H9 (cell line): ENCODE results near the gene NPHP4. TPM values are rescaled to one million over a fixed set of nuclear protein-coding genes. Genes with fewer than 3 reads are reported as not detected.
A peak's percentile ranks its signal among the peaks of the same experiment; 100 is the strongest.
"Not testable (repeated sequence)": the region's sequence is repeated elsewhere in the genome, so short reads cannot be mapped to it uniquely, and the experiment has no call there.

Source experiments
- DNase-seq: peaks from one replicate; pipeline ENCODE4 v3.0.0-alpha.2; 2017
- H2AFZ ChIP-seq: one replicate; pipeline ENCODE4 v1.6.1; 2013; ENCODE audit warnings: mild to moderate bottlenecking, low read length, control low read depth, moderate library complexity
- H2AK5ac ChIP-seq: 2 replicates; pipeline ENCODE4 v1.6.1; 2013; ENCODE audit warnings: low read length, control low read depth, mixed read lengths; ENCODE audit not compliant: insufficient read length
- H2BK120ac ChIP-seq: one replicate; pipeline ENCODE4 v1.6.1; 2013; ENCODE audit warnings: low read depth, mild to moderate bottlenecking, low read length, control low read depth, inconsistent platforms; ENCODE audit not compliant: poor library complexity, severe bottlenecking
- H2BK12ac ChIP-seq: 2 replicates; pipeline ENCODE4 v1.6.1; 2013; ENCODE audit warnings: low read length, control low read depth, mixed read lengths, low read depth; ENCODE audit not compliant: insufficient read length
- H2BK15ac ChIP-seq: 2 replicates; pipeline ENCODE4 v1.6.1; 2013; ENCODE audit warnings: low read depth, low read length, control low read depth
- H2BK20ac ChIP-seq: one replicate; pipeline ENCODE4 v1.6.1; 2013; ENCODE audit warnings: low read depth, mild to moderate bottlenecking, low read length, control low read depth, inconsistent platforms; ENCODE audit not compliant: poor library complexity, severe bottlenecking
- H2BK5ac ChIP-seq: 2 replicates; pipeline ENCODE4 v1.6.1; 2013; ENCODE audit warnings: low read length, control low read depth, mixed read lengths; ENCODE audit not compliant: insufficient read length
- H3K14ac ChIP-seq: 2 replicates; pipeline ENCODE4 v1.6.1; 2013; ENCODE audit warnings: low read length, control low read depth; ENCODE audit not compliant: insufficient read depth
- H3K18ac ChIP-seq: 2 replicates; pipeline ENCODE4 v1.6.1; 2013; ENCODE audit warnings: low read depth, mild to moderate bottlenecking, mixed read lengths, low read length, control low read depth; ENCODE audit not compliant: insufficient read length
- H3K23ac ChIP-seq: 2 replicates; pipeline ENCODE4 v1.6.1; 2013; ENCODE audit warnings: low read length, control low read depth, mixed read lengths, low read depth; ENCODE audit not compliant: insufficient read length
- H3K23me2 ChIP-seq: 2 replicates; pipeline ENCODE4 v1.6.1; 2013; ENCODE audit warnings: low read depth, mild to moderate bottlenecking, mixed read lengths, low read length, control low read depth; ENCODE audit not compliant: insufficient read length, poor library complexity, severe bottlenecking
- H3K27ac ChIP-seq: 2 replicates; pipeline ENCODE4 v1.5.1; 2013; ENCODE audit warnings: low read length, control low read depth, mixed read lengths, low read depth; ENCODE audit not compliant: insufficient read length
- H3K27me3 ChIP-seq: 2 replicates; pipeline ENCODE4 v1.6.1; 2013; ENCODE audit warnings: low read length, control low read depth, inconsistent platforms; ENCODE audit not compliant: insufficient read depth
- H3K4ac ChIP-seq: 2 replicates; pipeline ENCODE4 v1.6.1; 2013; ENCODE audit warnings: low read depth, mild to moderate bottlenecking, control low read depth, inconsistent platforms, low read length, moderate library complexity
- H3K4me1 ChIP-seq: 2 replicates; pipeline ENCODE4 v1.6.1; 2013; ENCODE audit warnings: low read length, control low read depth, inconsistent platforms; ENCODE audit not compliant: insufficient read depth
- H3K4me2 ChIP-seq: 2 replicates; pipeline ENCODE4 v1.6.1; 2013; ENCODE audit warnings: low read length, control low read depth, mixed read lengths; ENCODE audit not compliant: insufficient read length, insufficient read depth
- H3K56ac ChIP-seq: 2 replicates; pipeline ENCODE4 v1.6.1; 2013; ENCODE audit warnings: low read depth, mild to moderate bottlenecking, mixed read lengths, low read length, control low read depth; ENCODE audit not compliant: insufficient read length
- H3K79me1 ChIP-seq: 2 replicates; pipeline ENCODE4 v1.6.1; 2013; ENCODE audit warnings: low read depth, mild to moderate bottlenecking, moderate library complexity, low read length, control low read depth, inconsistent platforms; ENCODE audit not compliant: insufficient read depth, poor library complexity, severe bottlenecking
- H3K79me2 ChIP-seq: 2 replicates; pipeline ENCODE4 v1.6.1; 2013; ENCODE audit warnings: low read length, control low read depth, inconsistent platforms; ENCODE audit not compliant: insufficient read depth
- H3K9ac ChIP-seq: 2 replicates; pipeline ENCODE4 v1.6.1; 2013; ENCODE audit warnings: low read length, control low read depth, mixed read lengths; ENCODE audit not compliant: insufficient read length; ENCODE audit errors: extremely low read depth
- H3K9me3 ChIP-seq: one replicate; pipeline ENCODE4 v1.6.1; 2013; ENCODE audit warnings: low read depth, low read length, inconsistent platforms; ENCODE audit not compliant: control insufficient read depth
- H3T11ph ChIP-seq: one replicate; pipeline ENCODE4 v1.6.1; 2013; ENCODE audit warnings: mild to moderate bottlenecking, low read length, control low read depth, inconsistent platforms
- H4K20me1 ChIP-seq: one replicate; pipeline ENCODE4 v1.6.1; 2013; ENCODE audit not compliant: control insufficient read depth, insufficient read length, insufficient read depth
- H4K5ac ChIP-seq: 2 replicates; pipeline ENCODE4 v1.6.1; 2013; ENCODE audit warnings: low read depth, mild to moderate bottlenecking, mixed read lengths, low read length, control low read depth; ENCODE audit not compliant: insufficient read length
- H4K8ac ChIP-seq: replicated peaks from 2 replicates; pipeline ENCODE4 v1.6.1; 2013; ENCODE audit warnings: low read length, control low read depth, mixed read lengths, low read depth; ENCODE audit not compliant: insufficient read length
- H4K91ac ChIP-seq: 2 replicates; pipeline ENCODE4 v1.6.1; 2013; ENCODE audit warnings: low read depth, mild to moderate bottlenecking, moderate library complexity, mixed read lengths, low read length, control low read depth; ENCODE audit not compliant: insufficient read length
- H3K27ac Mint-ChIP-seq, 3 experiments: 2 replicates in 2 of 3; 3 replicates in 1 of 3; pipeline ENCODE4 v1.8.0; 2020 to 2021; ENCODE audit warnings: mixed read lengths in 3 of 3, mild to moderate bottlenecking in 1 of 3, moderate library complexity in 1 of 3
- H3K27me3 Mint-ChIP-seq: 2 replicates; pipeline ENCODE4 v1.8.0; 2021; ENCODE audit warnings: low read depth, mild to moderate bottlenecking, moderate library complexity, mixed read lengths
- H3K36me3 Mint-ChIP-seq, 3 experiments: 2 replicates in 2 of 3; 3 replicates in 1 of 3; pipeline ENCODE4 v1.8.0; 2020 to 2021; ENCODE audit warnings: low read depth in 3 of 3, mixed read lengths in 3 of 3; ENCODE audit not compliant: insufficient read depth in 1 of 3
- H3K4me1 Mint-ChIP-seq, 2 experiments: 2 replicates each; pipeline ENCODE4 v1.8.0; 2020; ENCODE audit warnings: mixed read lengths in 2 of 2
- H3K4me3 Mint-ChIP-seq, 2 experiments: 2 replicates in 1 of 2; 3 replicates in 1 of 2; pipeline ENCODE4 v1.8.0; 2020 to 2021; ENCODE audit warnings: mild to moderate bottlenecking in 2 of 2, mixed read lengths in 2 of 2, moderate library complexity in 1 of 2
- H3K9me3 Mint-ChIP-seq, 2 experiments: 2 replicates in 1 of 2; 3 replicates in 1 of 2; pipeline ENCODE4 v1.8.0; 2020; ENCODE audit warnings: mild to moderate bottlenecking in 2 of 2, mixed read lengths in 2 of 2, moderate library complexity in 1 of 2
- CTCF ChIP-seq: fragments of 200-600 bp; sonication (generic); conservative IDR thresholded peaks from 3 replicates; pipeline ENCODE4 v1.8.0; 2021; ENCODE audit warnings: antibody characterized with exemption, mild to moderate bottlenecking
- WGBS: extraction: QIAGEN DNeasy Blood & Tissue Kit; methylation state at CpG from one replicate; pipeline ENCODE4 v1.1.7; 2013; ENCODE audit warnings: missing lambda C conversion rate, low lambda C conversion rate, mixed read lengths; ENCODE audit not compliant: insufficient read length; ENCODE audit errors: extremely low coverage; 5-methylcytosine and 5-hydroxymethylcytosine counted together
- total RNA-seq: library from RNA; stranded (reverse); gene quantifications from 2 replicates; pipeline ENCODE4 v1.2.1, GENCODE V29; 2021

Gene NPHP4
- total RNA-seq, 1 experiment from 2014 or later, result 17.6 TPM

- not testable (repeated sequence) for H3K23ac ChIP-seq, H3K9ac ChIP-seq, H2BK15ac ChIP-seq, H2BK20ac ChIP-seq, H4K91ac ChIP-seq, H3K9me3 ChIP-seq, H4K20me1 ChIP-seq, H2AK5ac ChIP-seq, H3K18ac ChIP-seq, H3K27ac ChIP-seq, H2BK120ac ChIP-seq, H3K79me1 ChIP-seq, H3K4me3 Mint-ChIP-seq, H4K8ac ChIP-seq, H2BK5ac ChIP-seq, H3K79me2 ChIP-seq, DNase-seq, H2BK12ac ChIP-seq, H3K27me3 Mint-ChIP-seq, H4K5ac ChIP-seq, H2AFZ ChIP-seq, H3K4me1 ChIP-seq, H3K56ac ChIP-seq, H3K23me2 ChIP-seq, H3K4me2 ChIP-seq, H3K4ac ChIP-seq, H3K14ac ChIP-seq, H3K27me3 ChIP-seq, H3K27ac Mint-ChIP-seq, H3T11ph ChIP-seq
- peaks cover 40 to 50% of the 10 kb centered on the region in 2 experiments for H3K4me1 Mint-ChIP-seq
- peak; percentile 68 for TF ChIP-seq CTCF
- H3K36me3 Mint-ChIP-seq, result peaks cover 22 to 37% (median 26%) of the 10 kb centered on the region in 3 experiments
- WGBS, result no CpG with 5 or more reads among the region's 12 CpGs
- H3K9me3 Mint-ChIP-seq, result peaks cover 14 to 18% of the 10 kb centered on the region in 2 experiments
These were observed 98.4 kb downstream of the NPHP4 start for GRCh38 chr1:5893699-5894278.
